GM18858 (cell line): Measurements from ENCODE around the gene WNT1.

Experiments used
- ATAC-seq: cut with Tn5 transposase; IDR thresholded peaks from one replicate; pipeline ENCODE4 v1.9.1; 2021; ENCODE audit not compliant: unreplicated experiment

Gene WNT1

GRCh38 chr12:49026678-49027480, 48.8 kb downstream of the WNT1 start:
- ATAC-seq, result no peak

GRCh38 chr12:49027846-49028555, 49.9 kb downstream of the WNT1 start:
- no peak for ATAC-seq

- no peak for ATAC-seq
Measured at GRCh38 chr12:49028666-49029275, 50.6 kb downstream of the WNT1 start.

- ATAC-seq, result no peak
Measured at GRCh38 chr12:49030119-49030518, 52.0 kb downstream of the WNT1 start.

GRCh38 chr12:49030714-49031572, 52.8 kb downstream of the WNT1 start:
- no peak for ATAC-seq

- ATAC-seq, result no peak
Measured at GRCh38 chr12:49031573-49032161, 53.5 kb downstream of the WNT1 start.
